ENCODE data around the gene ZNF560.
"Not testable (repeated sequence)": the region's sequence is repeated elsewhere in the genome, so short reads cannot be mapped to it uniquely, and the experiment has no call there.

DNA sequence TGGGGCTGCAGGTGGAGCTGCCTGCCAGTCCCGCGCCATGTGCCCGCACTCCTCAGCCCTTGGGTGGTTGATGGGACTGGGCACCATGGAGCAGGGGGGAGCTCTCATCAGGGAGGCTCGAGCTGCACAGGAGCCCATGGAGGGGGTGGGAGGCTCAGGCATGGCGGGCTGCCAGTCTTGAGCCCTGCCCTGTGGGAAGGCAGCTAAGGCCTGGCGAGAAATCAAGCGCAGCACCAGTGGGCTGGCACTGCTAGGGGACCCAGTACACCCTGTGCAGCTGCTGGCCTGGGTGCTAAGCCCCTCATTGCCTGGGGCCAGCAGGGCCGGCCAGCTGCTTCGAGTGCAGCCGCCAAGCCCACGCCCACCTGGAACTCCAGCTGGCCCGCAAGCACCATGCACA lies 42.9 kb upstream of the ZNF560 start:
- TF ChIP-seq, protein P1, sequence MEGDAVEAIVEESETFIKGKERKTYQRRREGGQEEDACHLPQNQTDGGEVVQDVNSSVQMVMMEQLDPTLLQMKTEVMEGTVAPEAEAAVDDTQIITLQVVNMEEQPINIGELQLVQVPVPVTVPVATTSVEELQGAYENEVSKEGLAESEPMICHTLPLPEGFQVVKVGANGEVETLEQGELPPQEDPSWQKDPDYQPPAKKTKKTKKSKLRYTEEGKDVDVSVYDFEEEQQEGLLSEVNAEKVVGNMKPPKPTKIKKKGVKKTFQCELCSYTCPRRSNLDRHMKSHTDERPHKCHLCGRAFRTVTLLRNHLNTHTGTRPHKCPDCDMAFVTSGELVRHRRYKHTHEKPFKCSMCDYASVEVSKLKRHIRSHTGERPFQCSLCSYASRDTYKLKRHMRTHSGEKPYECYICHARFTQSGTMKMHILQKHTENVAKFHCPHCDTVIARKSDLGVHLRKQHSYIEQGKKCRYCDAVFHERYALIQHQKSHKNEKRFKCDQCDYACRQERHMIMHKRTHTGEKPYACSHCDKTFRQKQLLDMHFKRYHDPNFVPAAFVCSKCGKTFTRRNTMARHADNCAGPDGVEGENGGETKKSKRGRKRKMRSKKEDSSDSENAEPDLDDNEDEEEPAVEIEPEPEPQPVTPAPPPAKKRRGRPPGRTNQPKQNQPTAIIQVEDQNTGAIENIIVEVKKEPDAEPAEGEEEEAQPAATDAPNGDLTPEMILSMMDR (IDR thresholded peaks at IDR 0.05), result not testable (repeated sequence)
- TF ChIP-seq SIN3A (IDR thresholded peaks at IDR 0.05; ENCODE audit: borderline replicate concordance, insufficient read depth, low read depth, low read length); POLR2AphosphoS5 (IDR thresholded peaks at IDR 0.05; ENCODE audit: low read depth, low read length): not testable (repeated sequence)
